ENCODE results near the gene CLSTN2. TPM values are rescaled to one million over a fixed set of nuclear protein-coding genes. Genes with fewer than 3 reads are reported as not detected.

CLSTN2 gene
- total RNA-seq, 2 donors from 2014 or later = 0.82 to 1.3 TPM

DNA sequence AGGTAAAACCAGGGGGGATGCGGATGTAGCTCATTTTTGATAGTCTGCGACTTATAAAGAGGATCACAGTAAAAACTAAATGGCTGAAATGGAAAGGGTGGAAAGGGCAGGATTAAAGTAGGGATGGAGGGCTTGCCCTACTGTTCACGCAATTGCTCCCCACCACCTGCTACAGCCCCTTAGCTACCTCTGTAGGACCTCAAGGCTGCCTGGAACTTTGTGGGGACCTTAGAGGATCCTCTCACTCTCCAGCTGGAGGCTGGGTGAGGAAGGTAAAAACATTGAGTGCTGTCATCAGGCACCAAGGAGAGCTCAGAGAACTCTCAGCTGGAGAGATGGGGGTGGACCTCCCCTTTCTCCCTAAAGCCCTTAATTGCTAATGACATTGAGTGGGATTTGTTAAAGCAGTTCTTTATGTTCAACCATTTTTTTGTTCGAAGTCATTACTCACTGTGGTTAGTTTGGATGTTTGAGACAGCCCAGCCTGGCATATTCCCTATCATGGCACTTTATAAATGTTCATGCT is 213.0 kb downstream of the CLSTN2 start:
- intact Hi-C loops (cut with DNase I) = no loop called here
- Histone ChIP-seq H3K9me3 (no peaks in the 10 kb centered on the region), H3K36me3 (no peaks in the 10 kb centered on the region), H3K9ac (ENCODE audit: low read depth in 2 of 2, low read length in 2 of 2) (no peak overlapping the region), H3K4me3 (no peak overlapping the region), H3K4me1 (no peaks in the 10 kb centered on the region), H3K27ac (no peak overlapping the region), H3K27me3 (no peaks in the 10 kb centered on the region)
- TF ChIP-seq, protein P1, sequence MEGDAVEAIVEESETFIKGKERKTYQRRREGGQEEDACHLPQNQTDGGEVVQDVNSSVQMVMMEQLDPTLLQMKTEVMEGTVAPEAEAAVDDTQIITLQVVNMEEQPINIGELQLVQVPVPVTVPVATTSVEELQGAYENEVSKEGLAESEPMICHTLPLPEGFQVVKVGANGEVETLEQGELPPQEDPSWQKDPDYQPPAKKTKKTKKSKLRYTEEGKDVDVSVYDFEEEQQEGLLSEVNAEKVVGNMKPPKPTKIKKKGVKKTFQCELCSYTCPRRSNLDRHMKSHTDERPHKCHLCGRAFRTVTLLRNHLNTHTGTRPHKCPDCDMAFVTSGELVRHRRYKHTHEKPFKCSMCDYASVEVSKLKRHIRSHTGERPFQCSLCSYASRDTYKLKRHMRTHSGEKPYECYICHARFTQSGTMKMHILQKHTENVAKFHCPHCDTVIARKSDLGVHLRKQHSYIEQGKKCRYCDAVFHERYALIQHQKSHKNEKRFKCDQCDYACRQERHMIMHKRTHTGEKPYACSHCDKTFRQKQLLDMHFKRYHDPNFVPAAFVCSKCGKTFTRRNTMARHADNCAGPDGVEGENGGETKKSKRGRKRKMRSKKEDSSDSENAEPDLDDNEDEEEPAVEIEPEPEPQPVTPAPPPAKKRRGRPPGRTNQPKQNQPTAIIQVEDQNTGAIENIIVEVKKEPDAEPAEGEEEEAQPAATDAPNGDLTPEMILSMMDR (IDR thresholded peaks at IDR 0.05) = no peak
- no peak for DNase-seq

GRCh38 chr3:140148824-140149390 is 213.9 kb downstream of the CLSTN2 start:
- H3K27ac ChIP-seq = no peak overlapping the region
- H3K4me1 ChIP-seq = no peaks in the 10 kb centered on the region
- no peak for DNase-seq
- no peak overlapping the region for H3K9ac ChIP-seq (ENCODE audit: low read depth in 2 of 2, low read length in 2 of 2)
- no peak overlapping the region for H3K4me3 ChIP-seq
- intact Hi-C loops (cut with DNase I) = no loop called here
- no peaks in the 10 kb centered on the region for H3K9me3 ChIP-seq
- no peaks in the 10 kb centered on the region for H3K27me3 ChIP-seq
- H3K36me3 ChIP-seq = no peaks in the 10 kb centered on the region
- TF ChIP-seq, protein P1 (IDR thresholded peaks at IDR 0.05) = no peak

DNA sequence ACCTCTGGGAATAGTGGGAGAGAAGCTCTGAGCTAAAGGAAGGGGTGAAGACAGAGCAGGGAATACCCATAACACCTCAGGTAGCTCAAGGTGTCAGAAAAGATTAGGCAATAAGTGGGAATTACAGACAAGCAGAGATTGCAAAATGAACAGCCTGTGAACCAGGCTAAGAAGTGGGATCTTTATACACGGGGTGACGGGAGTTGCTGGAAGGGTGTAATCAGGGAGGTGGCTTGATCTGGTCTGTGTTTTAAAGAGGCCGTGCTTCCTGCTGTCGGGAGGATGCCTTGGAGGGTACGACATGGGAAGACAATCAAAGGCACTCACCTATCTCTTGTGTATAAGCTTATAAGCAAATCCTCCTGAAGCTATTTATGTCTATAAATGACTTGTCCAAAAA is 216.3 kb downstream of the CLSTN2 start:
- Histone ChIP-seq H3K36me3 (no peaks in the 10 kb centered on the region), H3K9ac (ENCODE audit: low read depth in 2 of 2, low read length in 2 of 2) (no peak overlapping the region), H3K27ac (no peak overlapping the region), H3K27me3 (no peaks in the 10 kb centered on the region), H3K4me3 (no peak overlapping the region), H3K4me1 (no peaks in the 10 kb centered on the region), H3K9me3 (no peaks in the 10 kb centered on the region)
- TF ChIP-seq, protein P1 (IDR thresholded peaks at IDR 0.05) = no peak
- DNase-seq = no peak
- intact Hi-C loops (cut with DNase I) = no loop called here

- no peaks in the 10 kb centered on the region for H3K9me3 ChIP-seq
- DNase-seq = no peak
- H3K9ac ChIP-seq (ENCODE audit: low read depth in 2 of 2, low read length in 2 of 2) = no peak overlapping the region
- intact Hi-C loops (cut with DNase I) = no loop called here
- TF ChIP-seq, protein P1 (IDR thresholded peaks at IDR 0.05) = no peak
- no peaks in the 10 kb centered on the region for H3K36me3 ChIP-seq
- no peak overlapping the region for H3K4me3 ChIP-seq
- H3K27ac ChIP-seq = no peak overlapping the region
- no peaks in the 10 kb centered on the region for H3K27me3 ChIP-seq
- no peaks in the 10 kb centered on the region for H3K4me1 ChIP-seq
These were observed 218.1 kb downstream of the CLSTN2 start for GRCh38 chr3:140152851-140153639.

GRCh38 chr3:140153736-140154135 is 218.8 kb downstream of the CLSTN2 start:
- Histone ChIP-seq H3K4me3 (no peak overlapping the region), H3K9ac (ENCODE audit: low read depth in 2 of 2, low read length in 2 of 2) (no peak overlapping the region), H3K27ac (no peak overlapping the region), H3K4me1 (no peaks in the 10 kb centered on the region), H3K36me3 (no peaks in the 10 kb centered on the region), H3K9me3 (no peaks in the 10 kb centered on the region), H3K27me3 (no peaks in the 10 kb centered on the region)
- intact Hi-C loops (cut with DNase I) = no loop called here
- DNase-seq = no peak
- TF ChIP-seq, protein P1 (IDR thresholded peaks at IDR 0.05) = no peak

Measured in colonic mucosa (tissue), 4 donors.